ENCODE data around the gene PALM2AKAP2.

Gene PALM2AKAP2

DNA sequence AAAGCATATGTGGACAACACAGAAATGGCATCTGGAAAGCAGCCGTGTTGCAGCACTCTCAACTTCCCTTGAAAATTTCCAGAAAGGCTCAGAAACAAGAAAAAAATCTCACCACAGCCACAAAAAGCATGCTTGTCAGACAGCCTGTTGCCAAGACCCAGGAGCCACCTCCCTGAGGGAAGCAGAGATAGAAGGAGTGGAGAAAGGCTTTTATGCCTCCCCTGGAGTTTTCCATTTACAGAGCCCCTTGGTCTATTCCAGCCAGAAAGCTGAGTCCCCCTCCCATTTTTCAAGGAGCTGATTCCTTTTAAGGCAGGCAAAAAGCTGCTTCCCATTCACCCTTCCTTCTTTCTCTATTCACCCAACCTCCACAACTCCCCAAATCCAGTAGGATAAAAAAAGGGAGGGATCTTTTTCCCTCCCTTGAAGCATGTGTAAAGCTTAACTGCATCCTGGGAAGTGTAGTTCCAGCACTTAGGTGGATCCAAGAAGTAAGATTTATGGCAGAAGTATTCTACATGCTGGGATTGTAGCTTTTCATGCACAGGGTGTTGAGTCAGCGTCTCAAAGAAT lies 37.1 kb upstream of the PALM2AKAP2 start:
- TF ChIP-seq, protein P1, sequence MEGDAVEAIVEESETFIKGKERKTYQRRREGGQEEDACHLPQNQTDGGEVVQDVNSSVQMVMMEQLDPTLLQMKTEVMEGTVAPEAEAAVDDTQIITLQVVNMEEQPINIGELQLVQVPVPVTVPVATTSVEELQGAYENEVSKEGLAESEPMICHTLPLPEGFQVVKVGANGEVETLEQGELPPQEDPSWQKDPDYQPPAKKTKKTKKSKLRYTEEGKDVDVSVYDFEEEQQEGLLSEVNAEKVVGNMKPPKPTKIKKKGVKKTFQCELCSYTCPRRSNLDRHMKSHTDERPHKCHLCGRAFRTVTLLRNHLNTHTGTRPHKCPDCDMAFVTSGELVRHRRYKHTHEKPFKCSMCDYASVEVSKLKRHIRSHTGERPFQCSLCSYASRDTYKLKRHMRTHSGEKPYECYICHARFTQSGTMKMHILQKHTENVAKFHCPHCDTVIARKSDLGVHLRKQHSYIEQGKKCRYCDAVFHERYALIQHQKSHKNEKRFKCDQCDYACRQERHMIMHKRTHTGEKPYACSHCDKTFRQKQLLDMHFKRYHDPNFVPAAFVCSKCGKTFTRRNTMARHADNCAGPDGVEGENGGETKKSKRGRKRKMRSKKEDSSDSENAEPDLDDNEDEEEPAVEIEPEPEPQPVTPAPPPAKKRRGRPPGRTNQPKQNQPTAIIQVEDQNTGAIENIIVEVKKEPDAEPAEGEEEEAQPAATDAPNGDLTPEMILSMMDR (IDR thresholded peaks at IDR 0.05): no peak

DNA sequence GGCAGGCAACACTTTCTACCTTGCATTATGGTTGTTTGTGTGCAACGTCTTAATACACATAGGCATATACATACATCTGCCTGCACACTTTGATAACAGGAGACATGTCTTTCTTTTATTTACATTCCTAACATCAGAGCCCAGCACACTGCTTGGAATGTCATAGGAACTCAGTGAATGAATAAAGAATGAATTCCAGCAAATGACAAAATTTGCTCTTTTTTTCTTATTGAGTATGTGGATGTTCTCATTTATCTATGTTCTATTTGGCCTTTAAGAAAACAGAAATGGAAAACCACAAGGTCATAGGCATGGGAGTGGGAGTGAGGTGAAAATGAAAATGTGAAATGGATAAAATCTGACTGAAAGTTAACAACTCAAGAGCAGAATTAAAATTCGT lies 36.3 kb upstream of the PALM2AKAP2 start:
- TF ChIP-seq, protein P1 (IDR thresholded peaks at IDR 0.05): no peak

DNA sequence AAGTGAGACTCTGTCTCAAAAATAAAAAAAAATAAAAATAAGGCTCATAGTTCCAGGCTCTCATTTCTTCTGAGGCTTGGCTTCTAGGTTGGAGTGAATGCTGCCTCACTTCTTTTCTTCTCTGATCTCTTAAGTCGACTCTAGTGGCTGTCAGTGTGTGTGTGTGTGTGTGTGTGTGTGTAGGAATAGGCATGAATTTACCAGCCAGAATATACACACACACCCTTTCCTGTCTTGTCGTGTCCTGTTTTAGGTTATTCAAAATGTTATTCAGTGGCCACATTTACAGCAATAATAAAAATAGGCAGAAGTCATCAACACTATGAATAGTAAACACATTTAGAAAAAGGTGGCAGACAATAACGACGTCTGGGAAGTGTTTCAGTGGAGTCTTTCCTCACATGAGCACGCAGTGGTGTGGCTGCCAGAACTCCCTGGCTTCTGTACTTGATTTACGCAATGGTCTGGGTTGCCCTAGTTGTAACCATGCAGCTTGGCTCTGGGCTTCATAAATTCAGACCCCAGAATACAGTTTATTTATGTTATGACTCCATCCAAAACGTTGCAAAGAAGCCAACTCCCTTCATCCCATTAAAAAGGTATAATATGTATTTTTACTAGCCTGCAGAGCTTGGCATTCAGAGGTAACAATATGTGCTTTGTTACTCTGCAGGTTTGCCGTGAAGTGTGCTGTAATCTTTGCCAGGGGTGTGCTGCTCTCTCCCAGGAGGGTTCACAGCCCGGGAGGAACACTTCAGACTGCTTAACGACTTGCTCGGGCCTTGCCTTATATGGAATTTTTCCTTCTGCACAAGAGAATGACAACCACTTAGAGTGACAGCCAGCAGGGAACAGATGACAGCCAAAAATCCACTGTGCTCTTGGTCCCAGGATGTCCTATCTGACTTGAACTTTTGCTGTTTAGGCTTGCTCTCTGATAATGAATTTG lies 34.4 kb upstream of the PALM2AKAP2 start:
- TF ChIP-seq, protein P1 (IDR thresholded peaks at IDR 0.05): no peak

DNA sequence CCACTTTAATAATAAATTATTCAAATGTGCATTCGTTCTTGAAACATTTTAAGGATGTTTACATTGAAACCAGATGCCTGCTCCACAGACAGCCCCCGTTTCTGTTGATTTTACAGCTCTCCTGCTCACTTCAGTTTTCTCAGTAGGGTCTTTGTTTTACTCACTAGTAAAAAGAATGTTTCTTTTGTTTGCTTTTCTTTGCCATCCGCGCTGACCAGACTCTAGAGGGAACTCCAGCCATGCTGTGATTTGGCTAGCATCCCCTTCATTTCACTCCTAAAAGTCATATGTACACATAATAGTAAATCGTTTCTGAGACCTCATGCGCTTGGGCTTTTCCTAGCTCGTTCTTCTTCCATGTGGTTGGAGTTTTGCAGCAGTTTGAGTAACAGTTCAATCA lies 28.7 kb upstream of the PALM2AKAP2 start:
- TF ChIP-seq, protein P1 (IDR thresholded peaks at IDR 0.05): no peak

DNA sequence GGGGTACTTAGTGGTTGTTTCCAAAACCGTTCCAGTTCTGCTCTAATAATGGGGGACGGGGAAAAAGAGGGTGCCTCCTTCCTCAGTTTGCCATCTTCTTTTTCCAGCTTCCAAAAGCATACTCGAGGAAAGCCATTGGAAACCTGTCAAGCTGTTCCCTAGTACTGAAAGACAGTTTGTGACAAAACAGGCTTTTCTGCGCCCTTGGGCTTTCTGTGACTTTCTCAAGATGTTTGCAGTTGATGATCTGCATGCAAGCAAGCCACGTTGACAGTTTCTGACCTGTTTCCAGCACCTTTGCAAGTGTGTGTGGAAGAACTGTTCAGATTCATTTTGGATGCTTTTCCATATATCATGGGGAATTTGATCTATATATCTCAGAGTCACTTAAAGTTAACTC lies 26.7 kb upstream of the PALM2AKAP2 start:
- TF ChIP-seq, protein P1 (IDR thresholded peaks at IDR 0.05): no peak

DNA sequence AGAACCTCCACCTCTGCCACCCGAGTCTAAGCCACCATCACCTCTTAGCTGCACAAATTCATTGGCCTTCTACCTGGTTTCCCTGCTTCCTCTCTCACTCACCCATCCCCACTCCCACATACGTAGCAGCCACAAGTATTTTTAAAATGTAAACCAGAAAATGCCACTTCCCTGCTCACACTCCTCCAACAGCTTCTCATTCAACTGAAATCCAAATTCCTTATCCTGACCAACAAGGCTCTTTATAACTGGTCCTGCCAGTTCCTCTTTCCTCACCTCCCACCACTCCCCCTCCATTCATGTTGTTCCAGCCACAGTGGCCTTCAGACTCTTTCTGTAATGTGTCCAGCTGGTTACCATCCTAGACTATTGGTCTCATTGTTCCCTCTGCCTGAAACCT lies 25.0 kb upstream of the PALM2AKAP2 start:
- TF ChIP-seq, protein P1 (IDR thresholded peaks at IDR 0.05): no peak

DNA sequence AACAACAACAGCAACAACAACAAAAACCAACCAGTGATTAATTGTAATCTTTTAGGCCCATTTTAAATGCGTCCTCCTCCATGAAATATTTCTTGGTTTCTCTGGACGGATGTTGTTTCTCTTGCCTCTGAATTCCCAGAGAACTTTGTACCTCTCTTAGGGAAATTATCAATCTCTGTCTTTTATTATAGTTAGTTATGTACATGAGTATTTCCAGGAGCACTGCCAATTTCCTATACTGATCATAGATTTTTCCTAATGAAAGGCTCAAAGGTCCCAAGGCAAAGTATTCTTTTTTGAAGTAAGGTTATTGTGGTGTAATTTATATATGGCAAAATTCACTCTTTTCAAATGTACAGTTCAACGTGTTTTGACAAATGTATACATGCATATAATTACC lies 20.4 kb upstream of the PALM2AKAP2 start:
- TF ChIP-seq, protein P1 (IDR thresholded peaks at IDR 0.05): no peak
